IMR-90 (cell line): Measurements from ENCODE around the gene TEX14. TPM values are rescaled to one million over a fixed set of nuclear protein-coding genes. Genes with fewer than 3 reads are reported as not detected.

ENCODE experiments used
- ATAC-seq: fragments of 200-7000 bp; cut with Tn5 transposase; 2 replicates; pipeline ENCODE4 v1.9.1; 2020; ENCODE audit warnings: low read depth, mild to moderate bottlenecking, moderate library complexity
- BruUV-seq: library from RNA; stranded (reverse); fragments of 400-500 nt; replicated peaks from 2 replicates; lab custom pipeline; 2021; lab: Mats Ljungman, UMichigan
- CTCF ChIA-PET: fragments of 300-600 bp; formaldehyde crosslinking; extraction: SDS; loops from one replicate; lab custom pipeline; 2021; ENCODE audit warnings: antibody characterized with exemption; lab: Yijun Ruan, JAX
- POLR2A ChIA-PET: fragments of 300-600 bp; sonication (Branson Sonifier 250); formaldehyde crosslinking; loops from one replicate; lab custom pipeline; 2022; ENCODE audit warnings: antibody characterized with exemption; ENCODE audit not compliant: unreplicated experiment; lab: Charles Lee
- DNase-seq: peaks from one replicate; pipeline ENCODE4 v3.0.0; 2013
- H2AFZ ChIP-seq: replicated peaks from 2 replicates; pipeline ENCODE3; 2013; ENCODE audit warnings: low read length, mild to moderate bottlenecking; ENCODE audit not compliant: poor library complexity
- H2AK5ac ChIP-seq: 2 replicates; pipeline ENCODE4 v1.6.1; 2013; ENCODE audit warnings: low read depth, low read length, inconsistent platforms
- H2AK9ac ChIP-seq: replicated peaks from 2 replicates; pipeline ENCODE3; 2013; ENCODE audit warnings: mild to moderate bottlenecking, low read depth, low read length, moderate library complexity; ENCODE audit not compliant: poor library complexity
- H2BK120ac ChIP-seq: 2 replicates; pipeline ENCODE4 v1.6.1; 2013; ENCODE audit warnings: low read depth, low read length, inconsistent platforms
- H2BK15ac ChIP-seq: 3 replicates; pipeline ENCODE4 v1.6.1; 2013; ENCODE audit warnings: low read depth, low read length, inconsistent platforms
- H2BK20ac ChIP-seq: 2 replicates; pipeline ENCODE4 v1.6.1; 2013; ENCODE audit warnings: low read depth, mild to moderate bottlenecking, inconsistent platforms, low read length, moderate library complexity
- H2BK5ac ChIP-seq: 2 replicates; pipeline ENCODE4 v1.6.1; 2013; ENCODE audit warnings: mild to moderate bottlenecking, low read depth, low read length, inconsistent platforms; ENCODE audit not compliant: poor library complexity, severe bottlenecking
- H3K14ac ChIP-seq: replicated peaks from 2 replicates; pipeline ENCODE4 v1.6.1; 2013; ENCODE audit warnings: low read depth, low read length, inconsistent platforms
- H3K18ac ChIP-seq: 2 replicates; pipeline ENCODE4 v1.6.1; 2013; ENCODE audit warnings: low read depth, low read length, control low read depth
- H3K23ac ChIP-seq: 2 replicates; pipeline ENCODE4 v1.6.1; 2013; ENCODE audit warnings: low read depth, low read length, inconsistent platforms
- H3K27ac ChIP-seq: 2 replicates; pipeline ENCODE4 v1.5.1; 2013; ENCODE audit warnings: mild to moderate bottlenecking, control low read depth, low read length; ENCODE audit not compliant: insufficient read depth
- H3K27me3 ChIP-seq: 2 replicates; pipeline ENCODE4 v1.6.1; 2013; ENCODE audit warnings: low read length; ENCODE audit not compliant: control insufficient read depth, insufficient read depth
- H3K36me3 ChIP-seq: 2 replicates; pipeline ENCODE4 v1.6.1; 2013; ENCODE audit warnings: low read length, mixed read lengths; ENCODE audit not compliant: control insufficient read depth, insufficient read depth
- H3K4ac ChIP-seq: 2 replicates; pipeline ENCODE4 v1.6.1; 2013; ENCODE audit warnings: low read depth, low read length, inconsistent platforms
- H3K4me1 ChIP-seq: 2 replicates; pipeline ENCODE4 v1.6.1; 2013; ENCODE audit warnings: low read length, mixed read lengths; ENCODE audit not compliant: control insufficient read depth, insufficient read depth
- H3K4me2 ChIP-seq: 2 replicates; pipeline ENCODE4 v1.6.1; 2013; ENCODE audit warnings: low read depth, mild to moderate bottlenecking, control low read depth, low read length, moderate library complexity
- H3K4me3 ChIP-seq: 2 replicates; pipeline ENCODE4 v1.5.1; 2013; ENCODE audit warnings: low read depth, mild to moderate bottlenecking, control low read depth, low read length, moderate library complexity; ENCODE audit not compliant: insufficient read depth
- H3K56ac ChIP-seq: 2 replicates; pipeline ENCODE4 v1.6.1; 2013; ENCODE audit warnings: low read length, inconsistent platforms; ENCODE audit not compliant: insufficient read depth; ENCODE audit errors: extremely low read depth
- H3K79me1 ChIP-seq, 2 experiments: 2 replicates each; pipeline ENCODE4 v1.6.1; 2013; ENCODE audit warnings: low read length in 2 of 2, inconsistent platforms in 1 of 2, low read depth in 1 of 2
- H3K9ac ChIP-seq: 2 replicates; pipeline ENCODE4 v1.6.1; 2013; ENCODE audit warnings: low read depth, low read length, control low read depth
- H3K9me1 ChIP-seq: 2 replicates; pipeline ENCODE4 v1.6.1; 2013; ENCODE audit warnings: low read length, inconsistent platforms; ENCODE audit not compliant: insufficient read depth
- H3K9me3 ChIP-seq: 2 replicates; pipeline ENCODE4 v1.6.1; 2013; ENCODE audit warnings: low read length; ENCODE audit not compliant: control insufficient read depth, insufficient read depth
- H4K20me1 ChIP-seq: 2 replicates; pipeline ENCODE4 v1.6.1; 2013; ENCODE audit warnings: low read length, inconsistent platforms; ENCODE audit not compliant: insufficient read depth
- H4K5ac ChIP-seq: 2 replicates; pipeline ENCODE4 v1.6.1; 2013; ENCODE audit warnings: mild to moderate bottlenecking, low read depth, low read length, control low read depth
- H4K8ac ChIP-seq, 2 experiments: 2 replicates each; pipeline ENCODE4 v1.6.1; 2013; ENCODE audit warnings: low read depth in 2 of 2, low read length in 2 of 2, control low read depth in 1 of 2, inconsistent platforms in 1 of 2
- H4K91ac ChIP-seq: 2 replicates; pipeline ENCODE4 v1.6.1; 2013; ENCODE audit warnings: low read depth, low read length, inconsistent platforms; ENCODE audit not compliant: insufficient read depth
- CEBPB ChIP-seq: IDR thresholded peaks from 2 replicates; pipeline ENCODE4 v1.6.1; 2012; ENCODE audit warnings: low read depth, low read length, improper control_type of control experiment
- CTCF ChIP-seq: conservative IDR thresholded peaks from 2 replicates; pipeline ENCODE4 v1.5.1; 2012; ENCODE audit warnings: mild to moderate bottlenecking, low read depth, low read length, improper control_type of control experiment
- SMC3 ChIP-seq: fragments of 150-350 bp; IDR thresholded peaks from 2 replicates; pipeline ENCODE4 v1.6.1; 2016; ENCODE audit warnings: low read depth, mild to moderate bottlenecking, antibody characterized with exemption, low read length, moderate library complexity
- WGBS, 2 experiments: methylation state at CpG; one replicate each; pipeline versions ENCODE4 v1.1.5 to v1.1.7; 2013; ENCODE audit warnings: missing lambda C conversion rate in 2 of 2; ENCODE audit not compliant: insufficient read length in 1 of 2; ENCODE audit errors: extremely low coverage in 2 of 2; 5-methylcytosine and 5-hydroxymethylcytosine counted together
- dilution Hi-C: fragments of 300-500 bp; cut with HindIII; formaldehyde crosslinking; loops from one replicate; pipeline ENCODE4 v1.14.3; 2018; ENCODE audit warnings: low sequenced_read_pairs; ENCODE audit not compliant: unreplicated experiment
- in situ Hi-C: fragments of 300-500 bp; cut with MboI; formaldehyde crosslinking; loops from 3 replicates; pipeline ENCODE4 v1.14.3; 2019; ENCODE audit warnings: low sequenced_read_pairs, inconsistent platforms, mixed read lengths
- intact Hi-C: fragments of 100-400 bp; cut with micrococcal nuclease; formaldehyde crosslinking; loops from 2 replicates; pipeline ENCODE4 v1.10.0; 2022
- polyA plus RNA-seq, 3 experiments: library from polyadenylated mRNA; depleted of rRNA; stranded (reverse); fragments of >200 nt; gene quantifications; 2 replicates each; pipeline ENCODE4 v1.2.3, GENCODE V29; 2012; ENCODE audit warnings: low replicate concordance in 1 of 3
- total RNA-seq: library from RNA; depleted of rRNA; stranded (reverse); fragments of >200 nt; gene quantifications from 2 replicates; pipeline ENCODE4 v1.2.3, GENCODE V29; 2012

Gene TEX14
- total and polyA plus RNA-seq, 2 of the 4 experiments (the other 2 are of a cell fraction), result not detected

- Histone ChIP-seq H3K9me3 (no peaks in the 10 kb centered on the region), H3K18ac (no peak overlapping the region), H3K4me2 (no peak overlapping the region), H4K20me1 (no peaks in the 10 kb centered on the region), H2AK5ac (no peak overlapping the region), H4K5ac (no peak overlapping the region), H2AFZ (no peak overlapping the region), H2AK9ac (no peak overlapping the region), H3K4me3 (no peak overlapping the region), H3K27ac (no peak overlapping the region), H3K4ac (no peak overlapping the region), H3K23ac (no peak overlapping the region), H2BK5ac (no peak overlapping the region), H3K9ac (no peak overlapping the region), H3K9me1 (no peaks in the 10 kb centered on the region), H2BK15ac (no peak overlapping the region), H3K56ac (no peak overlapping the region), H2BK120ac (no peak overlapping the region), H3K36me3 (no peaks in the 10 kb centered on the region), H4K91ac (no peak overlapping the region), H3K4me1 (no peaks in the 10 kb centered on the region), H3K14ac (no peak overlapping the region), H2BK20ac (no peak overlapping the region), H4K8ac (no peak overlapping the region), H3K27me3 (peaks cover 15% of the 10 kb centered on the region), H3K79me1 (no peaks in the 10 kb centered on the region)
- DNase-seq (no peak), ATAC-seq (no peak)
- TF ChIP-seq CEBPB (no peak), SMC3 (no peak), CTCF (no peak)
- intact Hi-C loops, result no loop called here
- ChIA-PET CTCF (no interaction called here), POLR2A (no interaction called here)
- dilution Hi-C loops, result no loop called here
- no CpG with 5 or more reads among the region's 1 CpG for WGBS, 2 experiments
- no TSS peak for BruUV-seq
- in situ Hi-C loops, result no loop called here
Observed at GRCh38 chr17:58624751-58625150, 67.1 kb downstream of the TEX14 start.
